H9 (cell line): ENCODE results near the gene BAHD1. TPM values are rescaled to one million over a fixed set of nuclear protein-coding genes. Genes with fewer than 3 reads are reported as not detected.

Experiments used
- DNase-seq: peaks from one replicate; pipeline ENCODE4 v3.0.0-alpha.2; 2017
- H2AFZ ChIP-seq: one replicate; pipeline ENCODE4 v1.6.1; 2013; ENCODE audit warnings: mild to moderate bottlenecking, low read length, control low read depth, moderate library complexity
- H2AK5ac ChIP-seq: 2 replicates; pipeline ENCODE4 v1.6.1; 2013; ENCODE audit warnings: low read length, control low read depth, mixed read lengths; ENCODE audit not compliant: insufficient read length
- H2BK120ac ChIP-seq: one replicate; pipeline ENCODE4 v1.6.1; 2013; ENCODE audit warnings: low read depth, mild to moderate bottlenecking, low read length, control low read depth, inconsistent platforms; ENCODE audit not compliant: poor library complexity, severe bottlenecking
- H2BK12ac ChIP-seq: 2 replicates; pipeline ENCODE4 v1.6.1; 2013; ENCODE audit warnings: low read length, control low read depth, mixed read lengths, low read depth; ENCODE audit not compliant: insufficient read length
- H2BK15ac ChIP-seq: 2 replicates; pipeline ENCODE4 v1.6.1; 2013; ENCODE audit warnings: low read depth, low read length, control low read depth
- H2BK20ac ChIP-seq: one replicate; pipeline ENCODE4 v1.6.1; 2013; ENCODE audit warnings: low read depth, mild to moderate bottlenecking, low read length, control low read depth, inconsistent platforms; ENCODE audit not compliant: poor library complexity, severe bottlenecking
- H2BK5ac ChIP-seq: 2 replicates; pipeline ENCODE4 v1.6.1; 2013; ENCODE audit warnings: low read length, control low read depth, mixed read lengths; ENCODE audit not compliant: insufficient read length
- H3K14ac ChIP-seq: 2 replicates; pipeline ENCODE4 v1.6.1; 2013; ENCODE audit warnings: low read length, control low read depth; ENCODE audit not compliant: insufficient read depth
- H3K18ac ChIP-seq: 2 replicates; pipeline ENCODE4 v1.6.1; 2013; ENCODE audit warnings: low read depth, mild to moderate bottlenecking, mixed read lengths, low read length, control low read depth; ENCODE audit not compliant: insufficient read length
- H3K23ac ChIP-seq: 2 replicates; pipeline ENCODE4 v1.6.1; 2013; ENCODE audit warnings: low read length, control low read depth, mixed read lengths, low read depth; ENCODE audit not compliant: insufficient read length
- H3K23me2 ChIP-seq: 2 replicates; pipeline ENCODE4 v1.6.1; 2013; ENCODE audit warnings: low read depth, mild to moderate bottlenecking, mixed read lengths, low read length, control low read depth; ENCODE audit not compliant: insufficient read length, poor library complexity, severe bottlenecking
- H3K27ac ChIP-seq: 2 replicates; pipeline ENCODE4 v1.5.1; 2013; ENCODE audit warnings: low read length, control low read depth, mixed read lengths, low read depth; ENCODE audit not compliant: insufficient read length
- H3K27me3 ChIP-seq: 2 replicates; pipeline ENCODE4 v1.6.1; 2013; ENCODE audit warnings: low read length, control low read depth, inconsistent platforms; ENCODE audit not compliant: insufficient read depth
- H3K4ac ChIP-seq: 2 replicates; pipeline ENCODE4 v1.6.1; 2013; ENCODE audit warnings: low read depth, mild to moderate bottlenecking, control low read depth, inconsistent platforms, low read length, moderate library complexity
- H3K4me1 ChIP-seq: 2 replicates; pipeline ENCODE4 v1.6.1; 2013; ENCODE audit warnings: low read length, control low read depth, inconsistent platforms; ENCODE audit not compliant: insufficient read depth
- H3K4me2 ChIP-seq: 2 replicates; pipeline ENCODE4 v1.6.1; 2013; ENCODE audit warnings: low read length, control low read depth, mixed read lengths; ENCODE audit not compliant: insufficient read length, insufficient read depth
- H3K56ac ChIP-seq: 2 replicates; pipeline ENCODE4 v1.6.1; 2013; ENCODE audit warnings: low read depth, mild to moderate bottlenecking, mixed read lengths, low read length, control low read depth; ENCODE audit not compliant: insufficient read length
- H3K79me1 ChIP-seq: 2 replicates; pipeline ENCODE4 v1.6.1; 2013; ENCODE audit warnings: low read depth, mild to moderate bottlenecking, moderate library complexity, low read length, control low read depth, inconsistent platforms; ENCODE audit not compliant: insufficient read depth, poor library complexity, severe bottlenecking
- H3K79me2 ChIP-seq: 2 replicates; pipeline ENCODE4 v1.6.1; 2013; ENCODE audit warnings: low read length, control low read depth, inconsistent platforms; ENCODE audit not compliant: insufficient read depth
- H3K9ac ChIP-seq: 2 replicates; pipeline ENCODE4 v1.6.1; 2013; ENCODE audit warnings: low read length, control low read depth, mixed read lengths; ENCODE audit not compliant: insufficient read length; ENCODE audit errors: extremely low read depth
- H3K9me3 ChIP-seq: one replicate; pipeline ENCODE4 v1.6.1; 2013; ENCODE audit warnings: low read depth, low read length, inconsistent platforms; ENCODE audit not compliant: control insufficient read depth
- H3T11ph ChIP-seq: one replicate; pipeline ENCODE4 v1.6.1; 2013; ENCODE audit warnings: mild to moderate bottlenecking, low read length, control low read depth, inconsistent platforms
- H4K20me1 ChIP-seq: one replicate; pipeline ENCODE4 v1.6.1; 2013; ENCODE audit not compliant: control insufficient read depth, insufficient read length, insufficient read depth
- H4K5ac ChIP-seq: 2 replicates; pipeline ENCODE4 v1.6.1; 2013; ENCODE audit warnings: low read depth, mild to moderate bottlenecking, mixed read lengths, low read length, control low read depth; ENCODE audit not compliant: insufficient read length
- H4K8ac ChIP-seq: replicated peaks from 2 replicates; pipeline ENCODE4 v1.6.1; 2013; ENCODE audit warnings: low read length, control low read depth, mixed read lengths, low read depth; ENCODE audit not compliant: insufficient read length
- H4K91ac ChIP-seq: 2 replicates; pipeline ENCODE4 v1.6.1; 2013; ENCODE audit warnings: low read depth, mild to moderate bottlenecking, moderate library complexity, mixed read lengths, low read length, control low read depth; ENCODE audit not compliant: insufficient read length
- H3K27ac Mint-ChIP-seq, 3 experiments: 2 replicates in 2 of 3; 3 replicates in 1 of 3; pipeline ENCODE4 v1.8.0; 2020 to 2021; ENCODE audit warnings: mixed read lengths in 3 of 3, mild to moderate bottlenecking in 1 of 3, moderate library complexity in 1 of 3
- H3K27me3 Mint-ChIP-seq: 2 replicates; pipeline ENCODE4 v1.8.0; 2021; ENCODE audit warnings: low read depth, mild to moderate bottlenecking, moderate library complexity, mixed read lengths
- H3K36me3 Mint-ChIP-seq, 3 experiments: 2 replicates in 2 of 3; 3 replicates in 1 of 3; pipeline ENCODE4 v1.8.0; 2020 to 2021; ENCODE audit warnings: low read depth in 3 of 3, mixed read lengths in 3 of 3; ENCODE audit not compliant: insufficient read depth in 1 of 3
- H3K4me1 Mint-ChIP-seq, 2 experiments: 2 replicates each; pipeline ENCODE4 v1.8.0; 2020; ENCODE audit warnings: mixed read lengths in 2 of 2
- H3K4me3 Mint-ChIP-seq, 2 experiments: 2 replicates in 1 of 2; 3 replicates in 1 of 2; pipeline ENCODE4 v1.8.0; 2020 to 2021; ENCODE audit warnings: mild to moderate bottlenecking in 2 of 2, mixed read lengths in 2 of 2, moderate library complexity in 1 of 2
- H3K9me3 Mint-ChIP-seq, 2 experiments: 2 replicates in 1 of 2; 3 replicates in 1 of 2; pipeline ENCODE4 v1.8.0; 2020; ENCODE audit warnings: mild to moderate bottlenecking in 2 of 2, mixed read lengths in 2 of 2, moderate library complexity in 1 of 2
- CTCF ChIP-seq: fragments of 200-600 bp; sonication (generic); conservative IDR thresholded peaks from 3 replicates; pipeline ENCODE4 v1.8.0; 2021; ENCODE audit warnings: antibody characterized with exemption, mild to moderate bottlenecking
- WGBS: extraction: QIAGEN DNeasy Blood & Tissue Kit; methylation state at CpG from one replicate; pipeline ENCODE4 v1.1.7; 2013; ENCODE audit warnings: missing lambda C conversion rate, low lambda C conversion rate, mixed read lengths; ENCODE audit not compliant: insufficient read length; ENCODE audit errors: extremely low coverage; 5-methylcytosine and 5-hydroxymethylcytosine counted together
- total RNA-seq: library from RNA; stranded (reverse); gene quantifications from 2 replicates; pipeline ENCODE4 v1.2.1, GENCODE V29; 2021

Gene BAHD1
- total RNA-seq, 1 experiment from 2014 or later, result 54.1 TPM

GRCh38 chr15:40437752-40438687, 2.7 kb upstream of the BAHD1 start:
- H3K18ac ChIP-seq, result no peak overlapping the region
- H2BK120ac ChIP-seq, result no peak overlapping the region
- no peak overlapping the region for H2AK5ac ChIP-seq
- Mint-ChIP-seq H3K27me3 (peaks cover 39% of the 10 kb centered on the region), H3K36me3 (peaks cover 0 to 8% (median 0%) of the 10 kb centered on the region in 3 experiments; a peak in 4 of 7 replicates), H3K4me3 (peak overlapping the region; percentile 93 to 96), H3K9me3 (no peaks in the 10 kb centered on the region; a peak in 1 of 5 replicates), H3K4me1 (peaks cover 47 to 49% of the 10 kb centered on the region in 2 experiments), H3K27ac (peak overlapping the region in 2 of 3 experiments; percentile 39 to 76; a peak in 2 of 7 replicates)
- no peak overlapping the region for H3K23ac ChIP-seq
- peaks cover 9% of the 10 kb centered on the region for H3K4me1 ChIP-seq
- no peak overlapping the region; the same call in 1 of the 2 replicates for H3K14ac ChIP-seq
- peaks cover 11% of the 10 kb centered on the region; the same call in 1 of the 2 replicates for H3K79me2 ChIP-seq
- peaks cover 3% of the 10 kb centered on the region for H3K79me1 ChIP-seq
- no peak overlapping the region for H3T11ph ChIP-seq
- no peaks in the 10 kb centered on the region for H3K9me3 ChIP-seq
- H4K20me1 ChIP-seq, result no peaks in the 10 kb centered on the region
- H4K91ac ChIP-seq, result no peak overlapping the region
- no CpG with 5 or more reads among the region's 21 CpGs for WGBS
- peaks cover 47% of the 10 kb centered on the region for H3K23me2 ChIP-seq
- TF ChIP-seq CTCF, result no peak
- no peak overlapping the region for H2AFZ ChIP-seq
- no peak overlapping the region for H2BK20ac ChIP-seq
- H4K5ac ChIP-seq, result no peak overlapping the region
- H4K8ac ChIP-seq, result no peak overlapping the region
- no peak for DNase-seq
- no peak overlapping the region for H2BK5ac ChIP-seq
- H2BK15ac ChIP-seq, result no peak overlapping the region
- no peak overlapping the region for H3K27ac ChIP-seq
- no peak overlapping the region for H2BK12ac ChIP-seq
- no peak overlapping the region for H3K56ac ChIP-seq
- peak overlapping the region; percentile 80 for H3K4me2 ChIP-seq
- H3K27me3 ChIP-seq, result peaks cover 11% of the 10 kb centered on the region; the same call in 1 of the 2 replicates
- H3K4ac ChIP-seq, result no peak overlapping the region
- no peak overlapping the region for H3K9ac ChIP-seq
